ENCODE measurements around the gene ACSF3.

DNA sequence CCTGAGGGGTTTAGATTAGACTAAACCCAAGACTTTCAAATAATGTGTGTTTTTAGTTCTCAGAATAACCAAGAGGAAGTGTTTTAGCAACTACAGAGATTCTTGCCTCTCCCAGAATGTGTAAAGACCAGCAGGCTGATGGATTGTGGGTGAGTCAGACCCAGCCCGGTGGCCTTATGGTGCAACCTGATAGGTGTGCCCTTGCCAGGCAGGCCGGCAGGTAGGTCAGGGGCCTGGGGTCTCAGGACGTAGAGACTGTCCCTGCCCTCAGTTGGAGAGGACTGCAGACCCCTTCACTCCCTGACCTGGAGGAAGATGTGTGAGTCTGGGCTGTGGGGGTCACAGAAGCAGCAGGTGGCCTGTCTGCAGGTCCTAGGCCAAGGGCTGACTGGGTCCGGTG lies 47.2 kb upstream of the ACSF3 start:
- TF ChIP-seq POLR2A (IDR thresholded peaks at IDR 0.05) = no peak
- TF ChIP-seq, protein P1, sequence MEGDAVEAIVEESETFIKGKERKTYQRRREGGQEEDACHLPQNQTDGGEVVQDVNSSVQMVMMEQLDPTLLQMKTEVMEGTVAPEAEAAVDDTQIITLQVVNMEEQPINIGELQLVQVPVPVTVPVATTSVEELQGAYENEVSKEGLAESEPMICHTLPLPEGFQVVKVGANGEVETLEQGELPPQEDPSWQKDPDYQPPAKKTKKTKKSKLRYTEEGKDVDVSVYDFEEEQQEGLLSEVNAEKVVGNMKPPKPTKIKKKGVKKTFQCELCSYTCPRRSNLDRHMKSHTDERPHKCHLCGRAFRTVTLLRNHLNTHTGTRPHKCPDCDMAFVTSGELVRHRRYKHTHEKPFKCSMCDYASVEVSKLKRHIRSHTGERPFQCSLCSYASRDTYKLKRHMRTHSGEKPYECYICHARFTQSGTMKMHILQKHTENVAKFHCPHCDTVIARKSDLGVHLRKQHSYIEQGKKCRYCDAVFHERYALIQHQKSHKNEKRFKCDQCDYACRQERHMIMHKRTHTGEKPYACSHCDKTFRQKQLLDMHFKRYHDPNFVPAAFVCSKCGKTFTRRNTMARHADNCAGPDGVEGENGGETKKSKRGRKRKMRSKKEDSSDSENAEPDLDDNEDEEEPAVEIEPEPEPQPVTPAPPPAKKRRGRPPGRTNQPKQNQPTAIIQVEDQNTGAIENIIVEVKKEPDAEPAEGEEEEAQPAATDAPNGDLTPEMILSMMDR (IDR thresholded peaks at IDR 0.05 in 4 of 5, conservative IDR thresholded peaks at IDR 0.05 in 1 of 5) = no peak

Measured in gastrocnemius medialis (tissue), 4 donors.